T47D (cell line): ENCODE data around the gene TTPAL.

ENCODE experiments used
- DNase-seq, 2 experiments: peaks; one replicate each; pipeline versions ENCODE4 v3.0.0 to v3.0.0-alpha.2; 2011 to 2012; ENCODE audit warnings: low read depth in 1 of 2, low spot score in 1 of 2
- JUND ChIP-seq: IDR thresholded peaks from 2 replicates; pipeline ENCODE4 v1.6.1; 2012; ENCODE audit warnings: low read depth
- in situ Hi-C: cut with HindIII; loops from 2 replicates; pipeline ENCODE4 v1.10.0; 2016; ENCODE audit warnings: low sequenced_read_pairs, low pct_unique_long_range_greater_than_20kb

The TTPAL gene

GRCh38 chr20:44523746-44524145 lies 48.1 kb downstream of the TTPAL start:
- DNase-seq, result no peak
- no peak for TF ChIP-seq JUND
- in situ Hi-C loops, result no loop called here

- in situ Hi-C loops, result no loop called here
- DNase-seq, result no peak
- no peak for TF ChIP-seq JUND
Measured at GRCh38 chr20:44526129-44526528, 50.5 kb downstream of the TTPAL start.

GRCh38 chr20:44527716-44528199 lies 52.1 kb downstream of the TTPAL start:
- TF ChIP-seq JUND, result no peak
- in situ Hi-C loops, result no loop called here
- DNase-seq, result no peak

GRCh38 chr20:44528309-44528708 lies 52.6 kb downstream of the TTPAL start:
- TF ChIP-seq JUND, result no peak
- DNase-seq, result no peak
- in situ Hi-C loops, result no loop called here

GRCh38 chr20:44532259-44532980 lies 56.7 kb downstream of the TTPAL start:
- TF ChIP-seq JUND, result no peak
- DNase-seq, result peak in 1 of 2 experiments; percentile 21
- in situ Hi-C loops, result no loop called here

- TF ChIP-seq JUND, result no peak
- no peak for DNase-seq
- in situ Hi-C loops, result no loop called here
Measured at GRCh38 chr20:44532981-44533331, 57.3 kb downstream of the TTPAL start.

- in situ Hi-C loops, result no loop called here
- DNase-seq, result no peak
- no peak for TF ChIP-seq JUND
Measured at GRCh38 chr20:44533928-44534327, 58.3 kb downstream of the TTPAL start.

GRCh38 chr20:44536175-44536574 lies 60.5 kb downstream of the TTPAL start:
- in situ Hi-C loops, result no loop called here

GRCh38 chr20:44537993-44538392 lies 62.3 kb downstream of the TTPAL start:
- in situ Hi-C loops, result no loop called here
- no peak for TF ChIP-seq JUND
- DNase-seq, result peak; percentile 13 to 36

More at GRCh38 chr20:44536175-44536574, 60.5 kb downstream of the TTPAL start:
- no peak for DNase-seq
- TF ChIP-seq JUND, result no peak

- no peak for TF ChIP-seq JUND
- in situ Hi-C loops, result no loop called here
- no peak for DNase-seq
Measured at GRCh38 chr20:44540834-44541233, 65.2 kb downstream of the TTPAL start.

- in situ Hi-C loops, result no loop called here
- DNase-seq, result no peak
- TF ChIP-seq JUND, result no peak
Measured at GRCh38 chr20:44541992-44542391, 66.3 kb downstream of the TTPAL start.

GRCh38 chr20:44542890-44543289 lies 67.2 kb downstream of the TTPAL start:
- TF ChIP-seq JUND, result no peak
- in situ Hi-C loops, result no loop called here
- no peak for DNase-seq

GRCh38 chr20:44543358-44543757 lies 67.7 kb downstream of the TTPAL start:
- in situ Hi-C loops, result no loop called here
- no peak for DNase-seq

More at GRCh38 chr20:44543358-44543757, 67.7 kb downstream of the TTPAL start:
- TF ChIP-seq JUND, result no peak
